Kidney epithelial cell (primary cell): Measurements from ENCODE around the gene KCNQ1. TPM values are rescaled to one million over a fixed set of nuclear protein-coding genes. Genes with fewer than 3 reads are reported as not detected.

Source experiments
- DNase-seq: peaks from one replicate; pipeline ENCODE4 v3.0.0-alpha.2; 2010; ENCODE audit warnings: low read depth
- H3K27me3 ChIP-seq: 2 replicates; pipeline ENCODE4 v1.6.0; 2011; ENCODE audit warnings: low read length; ENCODE audit not compliant: control insufficient read depth, insufficient read depth
- H3K36me3 ChIP-seq: 2 replicates; pipeline ENCODE4 v1.5.1; 2011; ENCODE audit warnings: low read length; ENCODE audit not compliant: control insufficient read depth, insufficient read depth
- H3K4me3 ChIP-seq: 2 replicates; pipeline ENCODE4 v1.5.1; 2011; ENCODE audit warnings: low read depth, mild to moderate bottlenecking, control low read depth, low read length
- total RNA-seq: library from RNA; depleted of rRNA; stranded (reverse); fragments of >200 nt; gene quantifications from 2 replicates; pipeline ENCODE4 v1.2.3, GENCODE V29; 2015
- TF ChIP-seq, protein P1 (sequence below): IDR thresholded peaks from 2 replicates; pipeline ENCODE4 v1.5.1; 2011; ENCODE audit warnings: mild to moderate bottlenecking, moderate library complexity, low read length, control low read depth, inconsistent platforms; ENCODE audit not compliant: insufficient read depth, poor library complexity, severe bottlenecking

KCNQ1 gene
- total RNA-seq, 1 donor from 2014 or later, result 2.3 TPM

- H3K4me3 ChIP-seq, result no peak overlapping the region
- peaks cover 2% of the 10 kb centered on the region for H3K27me3 ChIP-seq
- TF ChIP-seq, protein P1, sequence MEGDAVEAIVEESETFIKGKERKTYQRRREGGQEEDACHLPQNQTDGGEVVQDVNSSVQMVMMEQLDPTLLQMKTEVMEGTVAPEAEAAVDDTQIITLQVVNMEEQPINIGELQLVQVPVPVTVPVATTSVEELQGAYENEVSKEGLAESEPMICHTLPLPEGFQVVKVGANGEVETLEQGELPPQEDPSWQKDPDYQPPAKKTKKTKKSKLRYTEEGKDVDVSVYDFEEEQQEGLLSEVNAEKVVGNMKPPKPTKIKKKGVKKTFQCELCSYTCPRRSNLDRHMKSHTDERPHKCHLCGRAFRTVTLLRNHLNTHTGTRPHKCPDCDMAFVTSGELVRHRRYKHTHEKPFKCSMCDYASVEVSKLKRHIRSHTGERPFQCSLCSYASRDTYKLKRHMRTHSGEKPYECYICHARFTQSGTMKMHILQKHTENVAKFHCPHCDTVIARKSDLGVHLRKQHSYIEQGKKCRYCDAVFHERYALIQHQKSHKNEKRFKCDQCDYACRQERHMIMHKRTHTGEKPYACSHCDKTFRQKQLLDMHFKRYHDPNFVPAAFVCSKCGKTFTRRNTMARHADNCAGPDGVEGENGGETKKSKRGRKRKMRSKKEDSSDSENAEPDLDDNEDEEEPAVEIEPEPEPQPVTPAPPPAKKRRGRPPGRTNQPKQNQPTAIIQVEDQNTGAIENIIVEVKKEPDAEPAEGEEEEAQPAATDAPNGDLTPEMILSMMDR, result no peak
- DNase-seq, result no peak
- H3K36me3 ChIP-seq, result no peaks in the 10 kb centered on the region
Measured at GRCh38 chr11:2549876-2550605, 105.2 kb downstream of the KCNQ1 start.

DNA sequence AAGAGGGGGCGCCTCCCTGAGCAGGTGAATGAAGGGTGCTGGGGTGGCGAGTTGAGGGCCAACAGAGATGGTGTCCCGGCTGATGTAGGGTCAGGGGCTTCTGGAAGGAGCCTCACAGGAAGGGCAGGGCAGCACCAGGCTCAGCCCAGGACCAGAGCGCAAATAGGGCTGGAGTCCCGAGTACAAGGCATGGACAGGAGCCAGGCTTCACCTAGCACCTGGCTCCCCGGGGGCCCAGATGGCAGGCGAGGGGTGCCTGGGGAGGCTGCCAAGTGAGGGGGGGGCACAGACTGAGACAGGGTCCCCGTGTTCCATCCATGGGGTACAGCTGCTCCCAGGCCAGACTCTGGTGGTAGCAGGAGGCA, 105.8 kb downstream of the KCNQ1 start:
- DNase-seq, result no peak
- H3K27me3 ChIP-seq, result peaks cover 2% of the 10 kb centered on the region
- no peak overlapping the region for H3K4me3 ChIP-seq

DNA sequence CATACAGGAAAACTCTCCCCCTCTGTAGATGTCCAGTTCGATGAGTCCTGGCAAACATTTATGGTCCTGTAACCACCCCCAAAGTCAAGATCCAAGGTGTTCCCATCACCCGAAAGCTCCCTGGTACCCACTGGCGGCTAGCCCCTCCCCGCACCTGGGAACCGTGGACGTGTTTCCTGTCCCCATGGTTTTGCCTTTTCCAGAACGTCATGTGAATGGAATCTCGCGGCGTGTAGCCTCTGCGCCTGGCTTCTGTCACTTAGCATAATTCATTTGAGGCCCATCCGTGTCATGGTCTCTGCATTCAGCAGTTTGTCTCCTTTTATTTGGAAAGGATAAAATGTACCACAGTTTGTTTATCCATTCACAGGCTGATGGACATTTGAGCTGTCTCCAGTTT, 106.3 kb downstream of the KCNQ1 start:
- DNase-seq, result no peak
- H3K27me3 ChIP-seq, result peaks cover 2% of the 10 kb centered on the region
- TF ChIP-seq, protein P1, result no peak
- H3K4me3 ChIP-seq, result no peak overlapping the region
- no peaks in the 10 kb centered on the region for H3K36me3 ChIP-seq

More for the DNA sequence above, 105.8 kb downstream of the KCNQ1 start:
- TF ChIP-seq, protein P1, result no peak
- no peaks in the 10 kb centered on the region for H3K36me3 ChIP-seq

GRCh38 chr11:2552210-2552609, 107.4 kb downstream of the KCNQ1 start:
- Histone ChIP-seq H3K27me3 (peaks cover 2% of the 10 kb centered on the region), H3K36me3 (no peaks in the 10 kb centered on the region), H3K4me3 (no peak overlapping the region)
- DNase-seq, result no peak
- TF ChIP-seq, protein P1, result no peak

DNA sequence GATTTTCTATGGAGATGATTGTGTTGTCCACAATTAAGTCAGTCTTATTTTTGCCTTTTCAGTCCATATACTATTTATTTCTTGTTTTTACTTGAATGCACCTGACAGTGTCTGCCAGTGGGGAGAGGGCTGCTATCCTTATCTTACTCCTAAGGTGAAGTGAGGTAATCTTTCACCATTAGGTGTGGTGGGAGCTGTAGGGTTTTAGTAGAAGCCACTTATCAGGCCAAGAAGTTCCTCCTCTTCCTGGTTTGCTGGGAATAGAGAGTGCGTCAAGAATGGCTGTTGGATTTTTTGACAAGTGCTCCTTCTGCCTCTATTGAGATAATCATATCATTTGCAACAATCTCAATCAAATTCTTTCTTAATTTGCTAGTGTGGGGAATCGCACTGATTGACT, 108.4 kb downstream of the KCNQ1 start:
- no peak for DNase-seq
- TF ChIP-seq, protein P1, result no peak
- Histone ChIP-seq H3K27me3 (no peaks in the 10 kb centered on the region), H3K4me3 (no peak overlapping the region), H3K36me3 (no peaks in the 10 kb centered on the region)

GRCh38 chr11:2553886-2554285, 109.1 kb downstream of the KCNQ1 start:
- TF ChIP-seq, protein P1, result no peak
- Histone ChIP-seq H3K4me3 (no peak overlapping the region), H3K36me3 (no peaks in the 10 kb centered on the region), H3K27me3 (no peaks in the 10 kb centered on the region)
- DNase-seq, result no peak
